SH-SY5Y (cell line): Measurements from ENCODE around the gene CNOT6L.

Experiments
- GATA2 ChIP-seq: IDR thresholded peaks from 2 replicates; pipeline ENCODE4 v1.6.1; 2011; ENCODE audit warnings: mild to moderate bottlenecking, low read depth, low read length
- GATA3 ChIP-seq: IDR thresholded peaks from 2 replicates; pipeline ENCODE4 v1.6.1; 2011; ENCODE audit warnings: low read depth, mild to moderate bottlenecking, low read length, moderate library complexity

- TF ChIP-seq GATA2 (no peak), GATA3 (no peak)
Measured at GRCh38 chr4:77783895-77784294, 35.3 kb downstream of the CNOT6L start.
